ENCODE data around the gene KANSL2.

The KANSL2 gene

DNA sequence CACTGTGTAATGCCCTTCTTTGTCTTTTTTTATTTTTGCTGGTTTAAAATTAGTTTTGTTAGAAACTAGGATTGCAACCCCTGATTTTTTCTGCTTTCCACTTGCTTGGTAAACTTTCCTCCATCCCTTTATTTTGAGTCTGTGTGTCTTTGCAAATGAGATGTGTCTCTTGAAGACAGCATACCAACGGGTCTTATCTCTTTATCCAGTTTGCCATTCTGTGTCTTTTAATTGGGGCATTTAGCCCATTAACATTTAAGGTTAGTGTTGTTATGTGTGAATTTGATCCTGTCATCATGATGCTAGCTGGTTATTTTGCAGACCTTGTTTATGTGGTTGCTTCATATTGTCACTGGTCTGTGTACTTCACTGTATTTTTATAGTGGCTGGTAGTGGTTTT lies 68.7 kb downstream of the KANSL2 start:
- no peak for DNase-seq (ENCODE audit: low read depth in 2 of 2)

Data from stimulated activated CD8-positive, alpha-beta memory T cell treated with anti-CD3 and anti-CD28 coated beads, Interleukin-7, amount 100 ng/mL, for 1 hour (primary cell).